ENCODE results near the gene XAF1.

XAF1 gene

DNA sequence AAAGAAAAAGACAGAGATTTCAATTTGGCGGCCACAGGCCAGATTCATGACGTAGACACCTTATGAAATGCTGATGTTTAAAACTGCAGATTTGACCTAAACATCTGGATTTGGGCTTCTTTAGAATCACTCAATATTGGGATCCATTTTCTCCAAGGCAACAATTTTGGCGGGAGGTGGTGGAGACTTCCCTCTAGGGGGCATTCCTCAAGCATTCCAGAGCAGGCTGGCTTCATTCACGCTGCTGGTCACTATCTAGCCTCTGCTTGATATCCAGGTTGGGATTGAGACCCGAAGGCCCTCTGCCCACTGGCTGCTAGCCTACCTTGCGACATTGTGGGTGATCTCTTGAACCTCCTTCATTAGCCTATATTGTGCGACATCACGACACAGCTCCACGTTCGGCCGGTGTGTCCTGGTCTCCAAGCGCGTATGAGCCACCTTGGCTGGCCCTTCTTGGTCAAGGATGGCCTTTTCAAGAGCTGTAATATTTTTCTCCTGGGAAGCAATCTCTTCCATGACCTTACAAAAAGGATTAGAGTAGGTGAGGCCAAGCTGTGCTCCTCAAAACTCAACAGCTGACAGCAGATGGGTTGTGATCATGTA lies 44.7 kb downstream of the XAF1 start:
- Histone ChIP-seq H3K27ac (ENCODE audit: low read length) (no peak overlapping the region), H3F3A (ENCODE audit: insufficient read depth, low read length) (no peaks in the 10 kb centered on the region), H3K79me2 (ENCODE audit: low read length) (no peaks in the 10 kb centered on the region), H3K4me1 (ENCODE audit: low read length) (no peaks in the 10 kb centered on the region), H3K9me3 (replicated peaks; ENCODE audit: insufficient read depth, low read length) (no peaks in the 10 kb centered on the region), H2AFZ (ENCODE audit: low read length) (no peak overlapping the region), H3K4me2 (ENCODE audit: low read depth, low read length) (no peak overlapping the region), H3K27me3 (replicated peaks; ENCODE audit: insufficient read depth, low read length) (no peaks in the 10 kb centered on the region), H3K9ac (ENCODE audit: low read length) (no peak overlapping the region), H3K36me3 (replicated peaks; ENCODE audit: insufficient read depth, low read length) (no peaks in the 10 kb centered on the region), H3K9me2 (replicated peaks; ENCODE audit: insufficient read depth, low read length) (no peaks in the 10 kb centered on the region), H3K4me3 (ENCODE audit: low read length) (no peak overlapping the region), H4K20me1 (ENCODE audit: insufficient read depth, low read length) (no peaks in the 10 kb centered on the region)
- DNase-seq, result no peak
- TF ChIP-seq, protein P1, sequence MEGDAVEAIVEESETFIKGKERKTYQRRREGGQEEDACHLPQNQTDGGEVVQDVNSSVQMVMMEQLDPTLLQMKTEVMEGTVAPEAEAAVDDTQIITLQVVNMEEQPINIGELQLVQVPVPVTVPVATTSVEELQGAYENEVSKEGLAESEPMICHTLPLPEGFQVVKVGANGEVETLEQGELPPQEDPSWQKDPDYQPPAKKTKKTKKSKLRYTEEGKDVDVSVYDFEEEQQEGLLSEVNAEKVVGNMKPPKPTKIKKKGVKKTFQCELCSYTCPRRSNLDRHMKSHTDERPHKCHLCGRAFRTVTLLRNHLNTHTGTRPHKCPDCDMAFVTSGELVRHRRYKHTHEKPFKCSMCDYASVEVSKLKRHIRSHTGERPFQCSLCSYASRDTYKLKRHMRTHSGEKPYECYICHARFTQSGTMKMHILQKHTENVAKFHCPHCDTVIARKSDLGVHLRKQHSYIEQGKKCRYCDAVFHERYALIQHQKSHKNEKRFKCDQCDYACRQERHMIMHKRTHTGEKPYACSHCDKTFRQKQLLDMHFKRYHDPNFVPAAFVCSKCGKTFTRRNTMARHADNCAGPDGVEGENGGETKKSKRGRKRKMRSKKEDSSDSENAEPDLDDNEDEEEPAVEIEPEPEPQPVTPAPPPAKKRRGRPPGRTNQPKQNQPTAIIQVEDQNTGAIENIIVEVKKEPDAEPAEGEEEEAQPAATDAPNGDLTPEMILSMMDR (IDR thresholded peaks at IDR 0.05; ENCODE audit: low read length), result no peak
- TF ChIP-seq EZH2 (optimal IDR thresholded peaks at IDR 0.05; ENCODE audit: low read depth, low read length) (no peak), EZH2phosphoT487 (IDR thresholded peaks at IDR 0.05; ENCODE audit: low read length) (no peak)

DNA sequence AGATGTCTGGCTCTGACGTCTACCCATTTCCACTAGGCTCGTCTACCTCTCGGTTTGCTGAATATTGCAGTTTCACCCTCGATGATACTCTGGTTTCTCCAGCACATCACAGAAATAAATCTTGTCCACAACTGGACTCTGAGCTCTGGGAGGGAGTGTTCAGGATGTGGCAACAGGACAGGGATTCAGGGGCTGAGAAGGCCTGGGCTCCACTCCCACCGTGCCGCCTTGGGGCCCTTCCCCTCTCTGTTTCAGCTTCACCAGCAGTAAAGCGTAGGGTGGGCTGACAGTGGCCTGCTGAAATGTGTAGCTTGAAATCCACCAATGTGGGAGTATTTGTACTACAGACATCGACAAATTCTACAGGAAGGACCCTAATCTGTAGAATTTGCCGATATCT lies 55.7 kb downstream of the XAF1 start:
- Histone ChIP-seq H3K9me2 (replicated peaks; ENCODE audit: insufficient read depth, low read length) (no peaks in the 10 kb centered on the region), H3K36me3 (replicated peaks; ENCODE audit: insufficient read depth, low read length) (no peaks in the 10 kb centered on the region), H3K4me3 (ENCODE audit: low read length) (no peak overlapping the region), H4K20me1 (ENCODE audit: insufficient read depth, low read length) (no peaks in the 10 kb centered on the region), H3K4me1 (ENCODE audit: low read length) (no peaks in the 10 kb centered on the region), H3F3A (ENCODE audit: insufficient read depth, low read length) (no peaks in the 10 kb centered on the region), H2AFZ (ENCODE audit: low read length) (no peak overlapping the region), H3K9me3 (replicated peaks; ENCODE audit: insufficient read depth, low read length) (no peaks in the 10 kb centered on the region), H3K4me2 (ENCODE audit: low read depth, low read length) (no peak overlapping the region), H3K27me3 (replicated peaks; ENCODE audit: insufficient read depth, low read length) (no peaks in the 10 kb centered on the region), H3K79me2 (ENCODE audit: low read length) (no peaks in the 10 kb centered on the region), H3K9ac (ENCODE audit: low read length) (no peak overlapping the region), H3K27ac (ENCODE audit: low read length) (no peak overlapping the region)
- DNase-seq, result no peak
- TF ChIP-seq, protein P1 (IDR thresholded peaks at IDR 0.05; ENCODE audit: low read length), result no peak
- TF ChIP-seq EZH2phosphoT487 (IDR thresholded peaks at IDR 0.05; ENCODE audit: low read length) (no peak), EZH2 (optimal IDR thresholded peaks at IDR 0.05; ENCODE audit: low read depth, low read length) (no peak)

DNA sequence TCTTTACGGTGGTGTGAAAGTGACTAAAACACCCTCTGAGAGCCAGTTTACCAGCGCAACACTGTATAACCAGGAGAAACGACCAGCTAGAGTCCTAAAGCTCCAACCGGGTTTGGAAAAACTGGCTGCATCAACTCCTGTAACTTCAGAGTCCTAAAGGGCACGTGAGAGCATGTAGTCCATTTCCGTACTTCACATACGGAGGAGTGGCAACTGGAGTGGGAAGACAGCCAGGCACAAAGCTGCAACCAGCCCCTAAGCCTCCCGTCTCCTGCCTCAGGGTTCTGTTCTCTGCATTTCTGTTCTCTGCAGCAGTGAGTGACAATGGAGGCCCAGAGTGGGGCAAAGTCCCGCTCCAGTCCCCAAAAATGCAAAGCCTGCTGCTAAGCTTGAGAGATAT lies 56.4 kb downstream of the XAF1 start:
- no peak overlapping the region for H2AFZ ChIP-seq (ENCODE audit: low read length)
- no peak overlapping the region for H3K9ac ChIP-seq (ENCODE audit: low read length)
- TF ChIP-seq EZH2phosphoT487 (IDR thresholded peaks at IDR 0.05; ENCODE audit: low read length) (no peak), EZH2 (optimal IDR thresholded peaks at IDR 0.05; ENCODE audit: low read depth, low read length) (no peak)
- TF ChIP-seq, protein P1 (IDR thresholded peaks at IDR 0.05; ENCODE audit: low read length), result no peak
- H3K36me3 ChIP-seq (replicated peaks; ENCODE audit: insufficient read depth, low read length), result no peaks in the 10 kb centered on the region
- H3K27ac ChIP-seq (ENCODE audit: low read length), result no peak overlapping the region
- no peaks in the 10 kb centered on the region for H3K4me1 ChIP-seq (ENCODE audit: low read length)
- no peaks in the 10 kb centered on the region for H4K20me1 ChIP-seq (ENCODE audit: insufficient read depth, low read length)
- H3K9me3 ChIP-seq (replicated peaks; ENCODE audit: insufficient read depth, low read length), result no peaks in the 10 kb centered on the region
- H3F3A ChIP-seq (ENCODE audit: insufficient read depth, low read length), result no peaks in the 10 kb centered on the region
- no peak for DNase-seq
- H3K79me2 ChIP-seq (ENCODE audit: low read length), result no peaks in the 10 kb centered on the region
- H3K4me3 ChIP-seq (ENCODE audit: low read length), result no peak overlapping the region
- H3K27me3 ChIP-seq (replicated peaks; ENCODE audit: insufficient read depth, low read length), result no peaks in the 10 kb centered on the region
- H3K4me2 ChIP-seq (ENCODE audit: low read depth, low read length), result no peak overlapping the region
- no peaks in the 10 kb centered on the region for H3K9me2 ChIP-seq (replicated peaks; ENCODE audit: insufficient read depth, low read length)

All from MM.1S (cell line).